PC-9 (cell line): ENCODE measurements around the gene PPP2R2C. TPM values are rescaled to one million over a fixed set of nuclear protein-coding genes. Genes with fewer than 3 reads are reported as not detected.

Experiments
- BruUV-seq: library from RNA; stranded (reverse); fragments of 400-500 nt; replicated peaks from 2 replicates; lab custom pipeline; 2021; lab: Mats Ljungman, UMichigan
- CTCF ChIA-PET: fragments of 300-600 bp; sonication (Branson Sonifier 250); formaldehyde crosslinking; loops from one replicate; lab custom pipeline; 2022; ENCODE audit warnings: antibody characterized with exemption; lab: Charles Lee
- POLR2A ChIA-PET: fragments of 300-600 bp; sonication (Branson Sonifier 250); formaldehyde crosslinking; loops from one replicate; lab custom pipeline; 2022; ENCODE audit warnings: antibody characterized with exemption; ENCODE audit not compliant: unreplicated experiment; lab: Charles Lee
- DNase-seq, 2 experiments: peaks; one replicate each; pipeline versions ENCODE4 v3.0.0 to v3.0.0-alpha.2; 2015 to 2022; ENCODE audit warnings: mixed read lengths in 1 of 2
- H2AFZ ChIP-seq: fragments of 200-600 bp; sonication (generic); 2 replicates; pipeline ENCODE4 v1.8.1; 2017; ENCODE audit warnings: antibody characterized with exemption
- H3F3A ChIP-seq: fragments of 200-600 bp; sonication (generic); 2 replicates; pipeline ENCODE4 v1.8.1; 2017; ENCODE audit warnings: antibody characterized with exemption, mild to moderate bottlenecking, low read depth; ENCODE audit not compliant: insufficient read depth
- H3K27ac ChIP-seq: fragments of 200-600 bp; sonication (generic); 2 replicates; pipeline ENCODE4 v1.6.1; 2016; ENCODE audit warnings: mixed run types
- H3K27me3 ChIP-seq: fragments of 200-600 bp; sonication (generic); 2 replicates; pipeline ENCODE4 v1.6.1; 2016; ENCODE audit warnings: low read depth, mixed run types; ENCODE audit not compliant: insufficient read depth
- H3K36me3 ChIP-seq: fragments of 200-600 bp; sonication (generic); 2 replicates; pipeline ENCODE4 v1.6.1; 2016; ENCODE audit warnings: low read depth, mixed run types
- H3K4me1 ChIP-seq: fragments of 200-600 bp; sonication (generic); replicated peaks from 2 replicates; pipeline ENCODE4 v1.6.1; 2016; ENCODE audit warnings: mixed run types; ENCODE audit not compliant: insufficient read depth
- H3K4me2 ChIP-seq: fragments of 200-600 bp; sonication (generic); 2 replicates; pipeline ENCODE4 v1.6.1; 2017; ENCODE audit warnings: mixed run types
- H3K4me3 ChIP-seq: fragments of 200-600 bp; sonication (generic); 2 replicates; pipeline ENCODE4 v1.6.1; 2016; ENCODE audit warnings: mixed run types
- H3K79me2 ChIP-seq: fragments of 200-600 bp; sonication (generic); 2 replicates; pipeline ENCODE4 v1.6.1; 2017; ENCODE audit warnings: low read depth, mixed run types
- H3K9me2 ChIP-seq: fragments of 200-600 bp; sonication (generic); 2 replicates; pipeline ENCODE4 v1.8.1; 2017; ENCODE audit warnings: mild to moderate bottlenecking; ENCODE audit not compliant: insufficient read depth
- H3K9me3 ChIP-seq: fragments of 200-600 bp; sonication (generic); 2 replicates; pipeline ENCODE4 v1.8.1; 2016; ENCODE audit warnings: low read depth; ENCODE audit not compliant: insufficient read depth
- H4K20me1 ChIP-seq: fragments of 200-600 bp; sonication (generic); 2 replicates; pipeline ENCODE4 v1.8.1; 2017; ENCODE audit not compliant: insufficient read depth
- EZH2 ChIP-seq: fragments of 200-600 bp; sonication (generic); IDR thresholded peaks from 2 replicates; pipeline ENCODE4 v1.8.0; 2017; ENCODE audit warnings: antibody characterized with exemption, low read depth
- intact Hi-C: fragments of 100-400 bp; cut with micrococcal nuclease; formaldehyde crosslinking; loops from one replicate; pipeline ENCODE4 v1.10.0; 2022; ENCODE audit not compliant: unreplicated experiment
- total RNA-seq: library from RNA; stranded (reverse); gene quantifications from 2 replicates; pipeline ENCODE4 v1.2.3, GENCODE V29; 2021
- TF ChIP-seq, protein P1 (sequence below): fragments of 200-600 bp; sonication (generic); conservative IDR thresholded peaks from 2 replicates; pipeline ENCODE4 v1.6.1; 2017; ENCODE audit warnings: mixed run types, antibody characterized with exemption, mild to moderate bottlenecking, moderate library complexity

Gene PPP2R2C
- total RNA-seq, 1 experiment from 2014 or later: 40.9 TPM

DNA sequence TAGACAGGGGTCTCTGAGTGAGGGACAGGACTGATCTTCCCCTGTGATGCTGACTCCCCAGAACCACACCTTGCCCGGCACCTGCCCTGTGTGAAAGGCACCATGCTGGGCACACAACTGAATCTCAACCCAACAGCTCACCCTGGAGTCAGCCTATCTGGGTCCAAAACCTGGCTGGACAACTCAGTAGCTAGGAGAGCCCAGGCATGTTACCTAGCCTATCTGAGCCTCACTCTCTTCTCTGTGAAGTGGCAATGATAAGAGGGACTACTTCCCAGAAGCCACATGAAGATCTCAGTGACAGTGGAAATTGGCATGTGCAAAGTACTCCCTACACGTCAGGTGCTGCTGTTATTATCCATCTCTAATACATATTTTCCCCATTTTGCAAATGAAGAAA lies 44.8 kb upstream of the PPP2R2C start:
- H3K4me3 ChIP-seq: no peak overlapping the region
- H3K9me2 ChIP-seq: no peaks in the 10 kb centered on the region
- BruUV-seq: no TSS peak
- H3K4me2 ChIP-seq: no peak overlapping the region
- TF ChIP-seq EZH2: no peak
- TF ChIP-seq, protein P1, sequence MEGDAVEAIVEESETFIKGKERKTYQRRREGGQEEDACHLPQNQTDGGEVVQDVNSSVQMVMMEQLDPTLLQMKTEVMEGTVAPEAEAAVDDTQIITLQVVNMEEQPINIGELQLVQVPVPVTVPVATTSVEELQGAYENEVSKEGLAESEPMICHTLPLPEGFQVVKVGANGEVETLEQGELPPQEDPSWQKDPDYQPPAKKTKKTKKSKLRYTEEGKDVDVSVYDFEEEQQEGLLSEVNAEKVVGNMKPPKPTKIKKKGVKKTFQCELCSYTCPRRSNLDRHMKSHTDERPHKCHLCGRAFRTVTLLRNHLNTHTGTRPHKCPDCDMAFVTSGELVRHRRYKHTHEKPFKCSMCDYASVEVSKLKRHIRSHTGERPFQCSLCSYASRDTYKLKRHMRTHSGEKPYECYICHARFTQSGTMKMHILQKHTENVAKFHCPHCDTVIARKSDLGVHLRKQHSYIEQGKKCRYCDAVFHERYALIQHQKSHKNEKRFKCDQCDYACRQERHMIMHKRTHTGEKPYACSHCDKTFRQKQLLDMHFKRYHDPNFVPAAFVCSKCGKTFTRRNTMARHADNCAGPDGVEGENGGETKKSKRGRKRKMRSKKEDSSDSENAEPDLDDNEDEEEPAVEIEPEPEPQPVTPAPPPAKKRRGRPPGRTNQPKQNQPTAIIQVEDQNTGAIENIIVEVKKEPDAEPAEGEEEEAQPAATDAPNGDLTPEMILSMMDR: no peak
- no peaks in the 10 kb centered on the region for H3K9me3 ChIP-seq
- H3K36me3 ChIP-seq: no peaks in the 10 kb centered on the region
- H3K79me2 ChIP-seq: no peaks in the 10 kb centered on the region
- no peak for DNase-seq
- no peaks in the 10 kb centered on the region for H3K4me1 ChIP-seq
- H3F3A ChIP-seq: no peaks in the 10 kb centered on the region
- POLR2A ChIA-PET: no interaction called here
- no peak overlapping the region for H2AFZ ChIP-seq
- H4K20me1 ChIP-seq: no peaks in the 10 kb centered on the region
- H3K27me3 ChIP-seq: no peaks in the 10 kb centered on the region
- no peak overlapping the region for H3K27ac ChIP-seq
- intact Hi-C loops: no loop called here
- CTCF ChIA-PET: no interaction called here

DNA sequence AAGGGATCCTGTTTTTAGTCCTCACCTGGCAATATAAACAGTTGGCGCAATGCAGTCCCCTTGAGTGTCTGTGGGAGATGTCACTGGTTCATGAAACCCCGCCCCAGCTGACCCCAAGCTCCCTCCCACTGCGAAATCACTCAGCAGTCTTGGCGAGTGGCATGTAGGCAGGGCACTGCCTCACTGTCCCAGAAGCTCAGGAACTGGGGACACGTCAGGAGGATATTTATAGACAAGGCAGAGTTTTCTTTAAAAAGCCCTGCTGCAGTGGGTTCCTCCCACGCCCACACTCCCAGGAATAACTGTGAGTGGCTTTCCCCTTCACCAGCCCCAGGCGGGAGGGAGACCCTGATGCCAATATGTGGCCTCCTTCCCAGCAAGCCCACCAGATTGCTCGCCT lies 44.3 kb upstream of the PPP2R2C start:
- ChIA-PET CTCF (no interaction called here), POLR2A (no interaction called here)
- H3K27ac ChIP-seq: no peak overlapping the region
- H3K36me3 ChIP-seq: no peaks in the 10 kb centered on the region
- intact Hi-C loops: no loop called here
- no peaks in the 10 kb centered on the region for H3K4me1 ChIP-seq
- H3K4me2 ChIP-seq: no peak overlapping the region
- H3K4me3 ChIP-seq: no peak overlapping the region
- H4K20me1 ChIP-seq: no peaks in the 10 kb centered on the region
- no peaks in the 10 kb centered on the region for H3F3A ChIP-seq
- no peak overlapping the region for H2AFZ ChIP-seq
- BruUV-seq: no TSS peak
- TF ChIP-seq EZH2: no peak
- TF ChIP-seq, protein P1: no peak
- no peaks in the 10 kb centered on the region for H3K9me2 ChIP-seq
- no peaks in the 10 kb centered on the region for H3K27me3 ChIP-seq
- no peaks in the 10 kb centered on the region for H3K9me3 ChIP-seq
- DNase-seq: no peak
- no peaks in the 10 kb centered on the region for H3K79me2 ChIP-seq

DNA sequence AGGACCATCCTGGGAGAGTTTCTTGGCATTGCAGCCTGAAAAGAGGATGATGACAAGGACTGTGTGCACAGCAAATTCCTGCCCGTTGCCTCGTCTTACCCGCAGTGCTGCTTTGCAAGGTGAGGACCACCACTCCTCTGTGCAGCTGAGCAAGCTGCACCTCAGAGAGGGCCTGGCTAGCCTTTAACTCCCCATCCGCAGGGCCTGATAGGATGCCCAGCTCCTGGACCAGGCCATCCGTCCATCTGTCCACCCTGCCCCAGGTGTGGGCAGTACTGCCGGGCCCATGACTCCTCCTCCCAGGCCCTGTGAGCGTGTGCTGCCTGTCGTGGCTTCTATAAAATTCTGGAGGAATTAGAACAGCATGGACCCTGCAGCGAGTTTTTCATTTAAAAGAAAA lies 43.9 kb upstream of the PPP2R2C start:
- Histone ChIP-seq H3K9me3 (no peaks in the 10 kb centered on the region), H3K4me1 (no peaks in the 10 kb centered on the region), H3K36me3 (no peaks in the 10 kb centered on the region), H4K20me1 (no peaks in the 10 kb centered on the region), H3F3A (no peaks in the 10 kb centered on the region), H2AFZ (no peak overlapping the region), H3K4me3 (no peak overlapping the region), H3K4me2 (no peak overlapping the region), H3K27me3 (no peaks in the 10 kb centered on the region), H3K9me2 (no peaks in the 10 kb centered on the region), H3K79me2 (no peaks in the 10 kb centered on the region), H3K27ac (no peak overlapping the region)
- no peak for DNase-seq
- no TSS peak for BruUV-seq
- ChIA-PET CTCF (no interaction called here), POLR2A (no interaction called here)
- intact Hi-C loops: no loop called here
- no peak for TF ChIP-seq EZH2
- TF ChIP-seq, protein P1: no peak
